Measurements from ENCODE around the gene C19orf12.

GRCh38 chr19:29731331-29731850, 16.3 kb upstream of the C19orf12 start:
- TF ChIP-seq CTCF (conservative IDR thresholded peaks at IDR 0.05; ENCODE audit: low read depth, low read length) (no peak), RAD21 (IDR thresholded peaks at IDR 0.05; ENCODE audit: low read length) (no peak), POLR2A (IDR thresholded peaks at IDR 0.05; ENCODE audit: low read depth, low read length) (no peak), USF2 (IDR thresholded peaks at IDR 0.05; ENCODE audit: low read depth, low read length) (no peak), CEBPB (IDR thresholded peaks at IDR 0.05; ENCODE audit: low read depth, low read length) (no peak), BHLHE40 (IDR thresholded peaks at IDR 0.05; ENCODE audit: low read depth, low read length) (no peak), MAFK (IDR thresholded peaks at IDR 0.05; ENCODE audit: low read depth, low read length) (no peak), SMC3 (IDR thresholded peaks at IDR 0.05; ENCODE audit: low read depth, low read length) (no peak), ELK1 (IDR thresholded peaks at IDR 0.05; ENCODE audit: borderline replicate concordance, low read depth, low read length) (no peak), RFX5 (IDR thresholded peaks at IDR 0.05; ENCODE audit: low read depth, low read length) (no peak), RCOR1 (IDR thresholded peaks at IDR 0.05; ENCODE audit: insufficient replicate concordance, low read length) (no peak)
